GM21576 (cell line): ENCODE results near the gene INS.

Source experiments
- ATAC-seq: cut with Tn5 transposase; IDR thresholded peaks from one replicate; pipeline ENCODE4 v1.9.1; 2021; ENCODE audit warnings: mild to moderate bottlenecking, moderate library complexity; ENCODE audit not compliant: unreplicated experiment

The INS gene

GRCh38 chr11:2167141-2168045 lies 6.4 kb upstream of the INS start:
- ATAC-seq: no peak

GRCh38 chr11:2166091-2166851 lies 5.3 kb upstream of the INS start:
- ATAC-seq: no peak

- no peak for ATAC-seq
Measured at GRCh38 chr11:2165571-2165970, 4.6 kb upstream of the INS start.

DNA sequence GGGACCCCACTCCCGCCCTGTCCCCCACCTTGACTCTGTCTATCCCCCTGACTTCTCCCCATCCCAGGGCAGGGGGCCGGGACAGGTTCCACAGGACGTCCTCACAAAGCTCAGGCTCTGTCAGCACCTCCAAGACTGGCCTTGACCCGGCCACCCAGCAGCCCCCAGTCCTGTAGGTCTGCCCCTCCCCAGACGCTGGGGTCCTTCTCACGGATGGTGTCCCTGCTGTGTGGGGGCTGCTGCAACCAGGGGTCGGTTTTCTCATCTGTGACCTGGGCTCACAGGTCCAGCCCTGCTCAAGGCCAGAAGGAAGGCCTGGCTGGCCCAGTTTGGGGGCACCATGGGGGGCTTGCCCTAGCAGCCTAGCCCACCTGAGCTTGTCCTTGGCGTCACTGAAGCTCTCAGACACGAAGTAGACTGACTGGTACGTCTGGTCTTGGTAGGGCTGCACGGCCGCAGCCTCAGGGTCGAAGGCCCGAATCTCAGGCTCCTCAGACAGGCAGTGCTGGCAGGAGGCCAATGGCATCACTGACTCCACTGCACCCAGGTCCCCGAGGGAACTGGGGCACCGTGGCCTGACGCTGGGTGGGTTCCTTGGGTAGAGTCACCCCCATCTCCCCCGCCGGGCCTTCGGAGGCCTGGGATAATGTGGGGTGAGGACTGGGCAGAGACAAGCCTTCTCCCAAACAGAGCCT lies 4.0 kb upstream of the INS start:
- no peak for ATAC-seq

DNA sequence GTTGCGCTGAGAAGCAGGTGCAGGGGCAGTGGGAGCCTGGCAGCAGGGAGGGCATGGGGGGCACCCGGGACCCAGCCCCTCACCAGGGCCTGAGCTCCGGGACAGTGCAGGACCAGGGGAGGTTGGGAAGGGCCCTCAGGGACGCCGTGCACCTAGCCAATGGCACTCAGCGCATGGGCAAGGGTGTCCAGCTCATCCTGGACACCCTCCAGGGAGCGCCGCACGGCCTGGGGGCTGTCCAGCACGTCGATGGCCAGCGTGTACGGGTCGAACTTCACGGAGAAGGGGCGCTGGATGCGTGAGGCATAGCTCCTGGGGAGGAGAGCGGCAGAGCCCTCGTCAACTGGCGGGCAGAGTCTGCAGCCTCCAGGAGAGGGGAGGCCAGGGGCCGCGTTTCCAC lies 3.1 kb upstream of the INS start:
- no peak for ATAC-seq

- ATAC-seq: no peak
Measured at GRCh38 chr11:2163428-2163978, 2.5 kb upstream of the INS start.

GRCh38 chr11:2159536-2160413 lies 1.2 kb downstream of the INS start:
- no peak for ATAC-seq

GRCh38 chr11:2158966-2159365 lies 2.0 kb downstream of the INS start:
- no peak for ATAC-seq

DNA sequence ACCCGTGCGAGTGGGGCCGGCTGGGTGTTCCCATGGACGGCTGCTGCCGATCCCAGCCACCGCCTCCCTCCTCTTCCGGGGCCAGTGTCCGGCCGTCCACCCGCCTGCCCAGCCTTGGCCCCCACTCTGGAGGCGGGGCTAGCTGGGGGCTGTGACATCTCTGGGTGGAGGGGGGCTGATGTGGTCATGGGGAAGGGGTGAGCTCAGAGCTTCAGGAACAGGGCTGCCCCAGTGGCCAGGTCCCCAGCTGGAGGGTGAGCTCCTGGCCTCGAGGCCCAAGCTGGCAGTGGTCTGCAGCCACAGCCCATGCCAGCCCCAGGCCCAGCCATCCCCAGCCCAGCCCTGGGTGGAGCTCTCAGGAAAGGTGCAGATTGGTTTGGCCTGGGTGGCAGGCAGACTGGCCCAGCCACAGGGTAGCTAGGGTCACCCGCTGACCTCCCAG lies 2.7 kb downstream of the INS start:
- no peak for ATAC-seq

DNA sequence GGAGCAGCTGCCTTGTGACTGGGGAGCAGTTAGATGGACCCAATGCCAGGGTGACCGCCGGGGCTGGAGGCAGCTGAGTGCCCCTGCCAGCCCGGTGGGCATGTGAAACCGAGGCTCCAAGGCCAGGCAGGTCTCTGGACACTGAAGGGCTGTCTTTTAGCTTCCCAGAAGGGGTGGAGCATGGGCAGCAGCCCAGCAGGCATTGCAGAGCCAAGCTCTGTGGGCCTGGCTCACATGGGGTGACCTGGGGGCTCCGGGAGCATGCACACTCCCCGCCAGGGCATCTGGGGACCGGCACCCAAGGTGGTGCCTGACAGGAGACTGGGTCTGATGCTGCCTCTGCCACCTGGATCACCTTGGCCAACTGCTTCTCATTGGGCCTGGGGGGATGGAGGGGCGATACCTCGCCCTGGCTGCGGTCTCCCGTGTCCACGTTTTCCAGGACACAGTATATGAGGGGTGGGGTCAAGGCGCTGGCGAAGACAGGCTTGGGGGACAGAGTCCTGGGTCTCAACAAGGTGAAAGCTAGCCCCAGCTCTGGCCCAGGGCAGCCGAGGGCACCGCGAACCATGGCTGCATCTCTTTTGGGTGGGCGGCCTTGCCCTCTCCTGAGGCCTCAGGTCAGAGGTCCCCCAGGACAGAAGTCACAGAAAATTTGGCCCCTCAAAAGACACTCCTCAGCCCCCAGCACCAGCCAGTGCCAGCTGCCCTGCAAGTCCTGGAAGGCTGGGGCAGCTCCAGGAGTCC lies 3.5 kb downstream of the INS start:
- ATAC-seq: no peak

DNA sequence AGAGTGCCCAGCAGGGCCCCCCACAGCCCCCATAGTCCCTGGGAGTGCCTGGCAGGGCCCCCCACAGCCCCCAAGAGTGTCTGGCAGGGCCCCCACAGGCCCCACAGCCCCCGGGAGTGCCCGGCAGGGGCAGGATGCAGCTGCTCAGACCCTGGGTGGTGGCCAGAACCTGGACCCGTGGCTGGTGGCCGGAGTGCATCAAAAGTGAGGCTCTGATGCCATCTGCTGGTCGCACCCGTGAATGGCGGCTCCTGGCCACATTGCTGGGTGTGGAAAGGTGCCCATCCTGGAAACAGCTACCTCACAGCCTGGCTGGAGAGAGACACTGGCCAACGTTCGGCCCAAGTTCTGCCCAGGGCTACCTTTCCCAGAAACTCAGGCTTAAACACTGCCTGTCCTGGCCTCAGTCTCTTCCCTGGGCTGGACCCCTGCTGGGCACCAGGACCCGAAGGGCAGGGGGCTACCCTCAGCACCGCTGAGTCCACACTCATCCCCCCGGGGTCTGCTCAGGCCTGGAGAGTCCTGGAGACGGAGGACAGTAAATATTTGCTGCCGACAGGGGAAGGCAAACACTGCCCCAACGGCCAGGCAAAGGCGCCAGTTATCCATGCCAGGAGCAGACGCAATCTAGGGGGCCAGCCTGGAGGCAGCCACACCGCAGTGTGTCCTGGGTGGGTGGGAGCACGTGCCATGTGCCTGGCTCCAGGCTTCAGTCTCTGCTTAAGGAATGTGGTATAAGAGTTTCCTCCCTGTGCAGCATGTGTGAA lies 4.4 kb downstream of the INS start:
- no peak for ATAC-seq

- no peak for ATAC-seq
Measured at GRCh38 chr11:2155511-2155910, 5.5 kb downstream of the INS start.

DNA sequence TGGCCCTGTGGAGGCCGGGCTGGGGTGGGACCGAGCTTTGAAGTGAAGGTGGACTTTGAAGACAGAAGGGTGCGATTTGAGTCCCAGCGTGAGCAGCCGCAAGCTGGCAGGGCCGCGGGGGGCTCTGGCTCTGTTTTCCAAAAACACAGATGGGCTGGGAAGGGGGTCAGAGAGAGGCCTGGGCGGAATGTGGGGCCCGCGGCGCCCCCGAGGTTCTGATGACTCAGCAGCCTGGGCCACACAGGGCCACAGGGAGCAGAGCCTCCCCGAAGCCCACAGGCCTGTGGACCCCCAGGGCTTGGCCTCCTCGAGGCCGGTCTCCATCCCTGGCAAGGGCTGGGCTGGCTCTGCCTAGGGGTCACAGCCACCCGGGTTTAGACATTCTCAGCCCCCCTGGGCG lies 6.1 kb downstream of the INS start:
- ATAC-seq: no peak

DNA sequence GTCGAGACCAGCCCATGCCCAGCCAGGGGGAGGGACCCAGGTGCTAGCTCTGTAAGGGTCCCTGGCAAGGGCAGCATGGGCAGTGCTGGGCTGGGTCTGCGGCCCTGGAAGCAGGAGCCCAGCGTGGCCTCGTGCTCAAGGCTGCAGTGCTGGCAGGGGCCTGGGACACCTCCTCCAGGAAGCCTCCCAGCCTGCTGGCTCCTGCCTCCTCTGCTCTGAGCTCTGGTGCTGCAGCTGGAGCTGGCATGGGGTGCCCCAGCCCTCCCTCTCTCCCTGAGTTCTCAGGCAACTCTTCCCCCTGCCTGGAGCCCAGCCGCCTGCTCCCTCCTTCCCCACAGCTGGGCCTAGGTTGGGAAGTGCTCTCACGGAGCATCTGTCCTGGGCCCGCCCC lies 6.8 kb downstream of the INS start:
- no peak for ATAC-seq

- ATAC-seq: no peak
Measured at GRCh38 chr11:2153581-2154194, 7.3 kb downstream of the INS start.

- no peak for ATAC-seq
Measured at GRCh38 chr11:2151500-2152257, 9.3 kb downstream of the INS start.
